HG03175 (cell line): Measurements from ENCODE around the gene TNNI2.
"Not testable (repeated sequence)": the region's sequence is repeated elsewhere in the genome, so short reads cannot be mapped to it uniquely, and the experiment has no call there.

Source experiments
- ATAC-seq: cut with Tn5 transposase; IDR thresholded peaks from one replicate; pipeline ENCODE4 v1.9.1; 2021; ENCODE audit warnings: mild to moderate bottlenecking, moderate library complexity; ENCODE audit not compliant: unreplicated experiment

The TNNI2 gene

DNA sequence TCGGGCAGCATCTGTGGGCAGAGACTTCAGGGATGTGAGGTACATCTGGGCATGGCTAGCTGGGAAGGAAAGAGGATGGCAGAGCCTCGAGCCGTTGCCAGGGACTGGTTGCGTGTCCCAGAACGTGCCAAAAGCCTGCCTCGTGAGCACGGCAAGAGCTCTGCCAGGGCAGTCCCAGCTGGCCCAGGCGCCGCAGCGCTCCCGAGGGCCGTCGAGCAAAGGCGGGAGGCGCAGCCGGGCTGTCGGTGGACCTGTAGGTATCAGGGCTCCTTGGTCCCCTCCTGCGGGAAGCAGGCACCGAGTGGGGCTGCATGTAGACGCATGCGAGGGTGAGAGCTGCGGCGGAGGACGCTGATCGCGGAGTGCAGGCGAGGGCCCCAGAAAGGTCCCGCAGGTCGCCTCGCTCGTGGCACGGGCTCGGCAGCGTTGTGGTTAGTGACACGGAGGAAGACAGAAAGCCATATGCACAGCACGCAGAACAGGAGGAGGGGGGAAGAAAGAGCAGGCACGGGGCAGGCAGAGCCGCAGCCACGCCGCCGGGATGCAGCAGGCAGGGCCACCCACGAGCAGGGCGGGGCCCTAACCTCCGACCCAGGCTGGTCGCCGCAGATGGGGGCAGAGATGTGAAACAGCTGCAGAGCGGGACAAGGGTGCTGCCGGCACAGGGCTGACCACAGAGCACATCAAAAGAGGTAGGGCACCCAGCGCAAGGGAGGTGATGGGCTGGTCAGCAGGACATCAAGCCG, 32.1 kb downstream of the TNNI2 start:
- no peak for ATAC-seq

DNA sequence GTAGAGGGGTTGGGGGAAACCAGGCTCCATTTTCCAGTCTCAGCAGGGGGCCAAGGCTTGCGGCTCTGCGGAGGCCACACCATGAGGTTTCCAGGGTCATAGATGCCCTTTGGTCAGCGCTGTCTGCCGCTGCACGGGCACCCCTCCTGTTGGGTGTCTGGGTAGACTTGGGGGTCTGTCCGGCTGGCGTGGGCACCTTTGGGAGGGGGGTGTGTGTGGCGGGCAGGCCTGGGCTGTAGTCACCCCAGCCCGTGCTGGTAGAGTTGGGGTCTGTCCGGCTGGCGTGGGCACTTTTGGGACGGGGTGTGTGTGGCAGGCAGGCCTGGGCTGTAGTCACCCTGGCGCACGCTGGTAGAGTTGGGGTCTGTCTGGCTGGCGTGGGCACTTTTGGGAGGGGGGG, 32.8 kb downstream of the TNNI2 start:
- ATAC-seq = no peak

DNA sequence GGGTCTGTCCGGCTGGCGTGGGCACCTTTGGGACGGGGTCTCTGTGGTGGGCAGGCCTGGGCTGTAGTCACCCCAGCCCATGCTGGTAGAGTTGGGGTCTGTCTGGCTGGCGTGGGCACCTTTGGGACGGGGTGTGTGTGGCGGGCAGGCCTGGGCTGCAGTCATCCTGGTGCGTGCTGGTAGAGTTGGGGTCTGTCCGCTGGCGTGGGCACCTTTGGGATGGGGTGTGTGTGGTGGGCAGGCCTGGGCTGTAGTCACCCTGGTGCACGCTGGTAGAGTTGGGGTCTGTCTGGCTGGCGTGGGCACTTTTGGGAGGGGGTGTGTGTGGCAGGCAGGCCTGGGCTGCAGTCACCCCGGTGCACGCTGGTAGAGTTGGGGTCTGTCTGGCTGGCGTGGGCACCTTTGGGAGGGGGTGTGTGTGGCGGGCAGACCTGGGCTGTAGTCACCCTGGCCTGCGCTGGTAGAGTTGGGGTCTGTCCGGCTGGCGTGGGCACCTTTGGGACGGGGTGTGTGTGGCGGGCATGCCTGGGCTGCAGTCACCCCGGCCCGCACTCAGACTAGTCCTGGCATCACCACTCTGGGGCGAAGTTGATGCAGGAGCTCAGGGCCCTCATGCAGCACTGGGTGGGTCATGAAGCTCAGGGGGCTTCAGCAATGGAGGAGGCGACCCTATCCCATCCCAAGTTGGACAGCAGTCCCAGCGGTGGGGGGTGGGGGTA, 33.6 kb downstream of the TNNI2 start:
- no peak for ATAC-seq

DNA sequence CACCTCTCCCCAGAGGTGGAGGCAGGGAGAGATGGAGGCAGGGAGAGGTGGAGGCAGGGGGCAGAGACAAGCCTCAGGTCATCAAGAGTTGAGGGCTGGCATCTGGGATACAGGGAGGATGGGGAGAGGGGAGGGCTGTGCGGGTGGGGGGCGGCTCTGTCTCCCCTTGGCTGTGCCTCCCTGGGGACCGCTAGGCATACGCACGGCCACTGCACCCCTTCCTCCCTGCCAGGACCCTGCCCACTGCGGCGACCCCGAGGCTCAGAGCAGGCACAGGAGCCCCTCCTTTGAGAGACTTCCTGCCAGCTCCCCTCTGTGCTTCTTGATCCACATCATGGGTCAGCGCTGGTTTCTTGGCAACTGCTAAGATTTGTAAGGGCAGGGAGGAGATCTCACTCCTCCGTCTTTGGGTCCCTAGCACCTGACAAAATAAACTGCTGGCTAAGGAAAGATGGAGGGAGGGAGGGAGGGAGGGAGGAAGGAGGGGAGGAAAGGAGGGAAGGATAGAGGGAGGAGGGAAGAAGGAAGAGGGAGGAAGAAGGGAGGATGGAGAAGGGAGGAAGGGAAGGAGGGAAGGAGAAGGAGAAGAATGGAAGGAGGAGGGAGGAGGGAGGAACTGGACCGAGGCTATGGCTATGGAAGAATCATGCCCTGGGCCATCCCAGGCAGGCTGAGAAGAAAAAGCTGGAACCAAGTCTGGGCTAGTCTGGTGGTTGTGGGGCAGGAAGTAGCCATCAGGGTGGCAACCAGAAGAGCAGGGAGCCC, 34.4 kb downstream of the TNNI2 start:
- no peak for ATAC-seq

DNA sequence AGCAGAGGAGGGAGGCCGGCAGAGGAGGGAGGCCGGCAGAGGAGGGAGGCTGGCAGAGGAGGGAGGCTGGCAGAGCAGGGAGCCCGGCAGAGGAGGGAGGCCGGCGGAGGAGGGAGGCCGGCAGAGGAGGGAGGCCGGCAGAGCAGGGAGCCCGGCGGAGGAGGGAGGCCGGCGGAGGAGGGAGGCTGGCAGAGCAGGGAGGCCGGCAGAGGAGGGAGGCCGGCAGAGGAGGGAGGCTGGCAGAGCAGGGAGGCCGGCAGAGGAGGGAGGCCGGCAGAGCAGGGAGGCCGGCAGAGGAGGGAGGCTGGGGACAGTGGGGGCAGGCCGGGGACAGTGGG, 35.0 kb downstream of the TNNI2 start:
- not testable (repeated sequence) for ATAC-seq

DNA sequence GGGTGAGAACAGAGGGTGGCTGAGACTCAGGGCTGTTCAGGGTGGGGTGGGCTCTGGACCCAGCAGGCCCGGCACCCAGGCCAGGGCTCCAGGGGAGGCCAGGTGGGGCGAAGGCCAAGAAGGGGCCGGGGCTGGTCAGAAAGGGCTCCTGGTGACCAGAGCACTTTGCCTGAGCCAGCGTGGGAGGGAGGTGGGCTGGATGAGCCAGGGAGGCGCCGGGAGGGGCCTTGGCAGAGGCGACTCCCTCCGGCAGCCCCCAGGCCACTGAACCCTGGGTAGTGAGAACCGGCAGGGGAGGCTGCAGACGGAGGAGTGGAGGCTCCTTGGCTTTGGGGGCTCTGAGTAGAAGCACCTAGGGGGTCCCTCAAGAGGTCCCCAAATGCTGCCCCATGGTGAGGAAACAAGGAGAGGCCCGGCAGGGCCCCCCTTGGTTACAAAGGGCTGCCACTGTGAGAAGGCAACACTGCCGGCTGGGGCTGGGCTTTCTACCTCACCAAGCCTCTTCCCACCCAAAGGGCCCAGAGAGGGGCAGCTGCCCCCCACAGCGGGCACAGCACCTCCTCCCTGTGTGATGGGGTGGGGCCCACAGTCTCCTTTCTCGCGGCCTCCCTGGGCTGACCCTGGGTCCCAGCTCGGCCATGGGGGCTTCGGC, 35.8 kb downstream of the TNNI2 start:
- not testable (repeated sequence) for ATAC-seq

DNA sequence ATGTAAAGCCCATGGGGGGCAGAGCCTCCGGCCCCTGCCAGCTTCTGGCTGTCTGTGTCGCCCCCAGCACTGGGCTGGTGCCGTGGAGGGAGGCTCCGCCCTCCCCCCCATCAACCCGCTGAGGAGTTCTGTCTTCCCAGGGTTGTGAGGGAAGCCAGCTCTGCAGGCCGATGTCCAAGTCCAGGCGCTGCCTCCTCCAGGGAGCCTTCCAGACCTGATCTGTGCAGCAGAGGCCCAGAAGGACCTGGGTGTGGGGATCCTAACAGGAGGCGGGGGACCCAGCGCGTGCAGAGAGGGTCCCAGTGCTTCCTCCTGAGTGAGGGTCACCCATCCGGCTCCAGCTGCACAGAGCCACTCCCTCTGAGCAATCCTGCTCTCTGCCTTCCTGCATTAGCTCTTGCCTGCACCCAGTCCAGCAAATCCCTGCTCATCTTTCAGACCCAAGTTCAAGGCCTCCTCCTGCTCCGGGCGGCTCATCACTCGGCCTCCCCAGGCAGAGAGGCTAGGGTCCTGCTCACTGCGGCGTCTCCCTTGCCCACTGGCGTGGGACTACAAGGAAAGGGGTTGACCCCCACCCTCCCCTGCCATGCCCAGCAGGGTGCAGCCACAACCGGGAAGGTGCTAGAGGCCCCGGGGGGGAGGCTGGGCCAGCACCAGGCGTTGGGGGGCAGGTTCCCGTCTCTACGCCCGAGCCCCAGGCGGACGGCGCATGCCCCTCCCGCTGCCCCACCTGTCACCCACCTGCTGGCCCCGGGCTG, 36.5 kb downstream of the TNNI2 start:
- no peak for ATAC-seq

DNA sequence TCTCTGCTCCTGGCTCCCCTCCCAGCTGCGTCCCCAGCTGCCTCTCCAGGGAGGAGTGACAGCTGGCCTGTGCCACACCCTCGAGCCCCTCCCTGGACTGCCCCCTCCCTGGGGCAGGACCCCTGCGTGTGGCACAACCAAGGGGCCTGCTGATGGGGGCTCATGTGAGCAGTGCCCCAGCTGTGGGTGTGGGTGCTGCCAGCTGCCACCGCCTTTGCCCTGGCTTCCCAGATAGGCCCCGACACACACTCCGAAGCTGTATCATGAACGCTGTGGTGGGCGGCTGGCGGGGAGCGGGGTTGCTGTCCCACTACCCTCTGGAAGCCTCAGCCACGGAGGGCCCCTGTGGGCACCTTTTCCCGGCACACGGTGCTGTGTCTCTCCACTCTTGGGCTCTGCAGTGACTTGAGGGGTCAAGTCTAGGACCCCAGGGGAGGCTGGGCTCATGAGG, 37.1 kb downstream of the TNNI2 start:
- ATAC-seq = not testable (repeated sequence)

DNA sequence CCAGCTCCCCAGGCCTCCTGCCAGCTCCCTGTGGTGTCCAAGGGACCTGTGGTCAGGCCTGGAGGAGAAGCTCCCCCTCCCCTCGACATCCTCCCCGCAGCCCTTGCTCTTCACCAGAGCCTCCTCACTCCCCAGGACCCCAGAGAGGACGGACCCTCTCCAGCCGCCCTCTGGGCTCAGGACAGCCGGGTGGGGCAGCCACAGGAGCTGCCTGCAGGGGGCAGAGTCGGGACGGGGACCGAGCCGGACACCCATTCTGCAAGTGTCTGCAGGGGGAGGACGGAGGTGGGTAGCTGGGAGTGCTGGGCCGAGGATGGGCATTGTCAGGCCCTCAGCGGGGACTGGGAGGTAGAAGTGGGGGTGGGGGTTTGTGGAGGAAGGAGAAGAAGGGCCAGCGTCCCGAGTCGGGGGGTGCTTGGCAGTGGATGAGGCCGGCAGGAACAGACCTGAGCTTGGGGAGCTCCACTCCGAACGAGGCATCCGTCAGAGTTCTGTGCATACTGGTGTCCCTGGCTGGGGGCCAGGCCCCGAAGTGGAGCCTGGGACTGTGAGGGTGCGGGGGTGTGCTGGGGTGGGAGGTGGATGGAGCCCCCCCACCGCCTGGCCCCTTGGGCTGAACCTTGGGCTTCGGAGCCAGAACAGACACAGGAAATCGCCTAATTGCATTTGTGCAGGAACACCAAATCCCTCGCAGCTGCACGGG, 37.7 kb downstream of the TNNI2 start:
- ATAC-seq = no peak

DNA sequence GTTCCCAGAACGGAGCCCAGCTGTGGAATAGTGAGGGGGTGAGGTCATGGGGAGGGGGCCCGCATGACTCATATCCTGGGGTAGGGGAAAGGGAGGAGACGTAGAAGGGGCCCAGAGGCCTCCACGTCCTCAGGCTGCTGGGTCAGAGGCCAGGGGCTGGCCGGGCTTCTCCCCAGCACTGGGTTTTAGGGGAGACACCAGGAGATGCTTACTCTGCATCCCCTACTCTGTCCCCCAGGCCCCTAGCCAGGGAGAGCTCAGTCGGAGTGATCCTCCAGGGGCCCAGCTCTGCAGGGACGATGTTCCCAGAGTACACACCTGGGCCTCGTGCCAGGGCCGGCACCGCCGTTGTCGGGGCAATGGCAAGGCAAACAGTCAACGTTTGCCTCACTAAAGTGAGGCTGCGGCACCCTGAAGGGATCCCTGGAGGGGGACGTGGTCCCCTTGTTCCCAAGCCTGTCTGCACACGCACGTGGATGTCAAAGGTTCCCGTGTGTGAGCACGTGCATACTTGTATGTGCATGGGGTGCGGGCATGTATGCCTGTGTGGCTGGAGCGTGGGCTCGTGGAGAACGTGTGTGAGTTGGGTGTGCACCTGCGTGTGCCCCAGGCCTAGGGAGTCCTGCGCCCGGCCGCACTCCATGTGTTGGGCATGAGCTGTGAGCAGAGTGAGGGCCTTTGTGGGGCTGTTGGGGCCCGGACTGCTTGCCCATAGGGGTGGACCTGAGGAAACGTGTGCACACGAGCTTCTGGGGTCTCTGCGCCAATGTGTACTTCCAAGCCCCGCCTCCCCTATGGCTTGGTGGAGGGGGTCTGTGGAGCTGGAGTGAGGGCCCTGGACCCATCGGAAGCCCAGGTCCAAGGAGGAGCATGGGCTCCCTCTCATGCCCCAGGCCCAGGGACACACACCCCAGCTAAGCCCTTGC, 38.7 kb downstream of the TNNI2 start:
- no peak for ATAC-seq

DNA sequence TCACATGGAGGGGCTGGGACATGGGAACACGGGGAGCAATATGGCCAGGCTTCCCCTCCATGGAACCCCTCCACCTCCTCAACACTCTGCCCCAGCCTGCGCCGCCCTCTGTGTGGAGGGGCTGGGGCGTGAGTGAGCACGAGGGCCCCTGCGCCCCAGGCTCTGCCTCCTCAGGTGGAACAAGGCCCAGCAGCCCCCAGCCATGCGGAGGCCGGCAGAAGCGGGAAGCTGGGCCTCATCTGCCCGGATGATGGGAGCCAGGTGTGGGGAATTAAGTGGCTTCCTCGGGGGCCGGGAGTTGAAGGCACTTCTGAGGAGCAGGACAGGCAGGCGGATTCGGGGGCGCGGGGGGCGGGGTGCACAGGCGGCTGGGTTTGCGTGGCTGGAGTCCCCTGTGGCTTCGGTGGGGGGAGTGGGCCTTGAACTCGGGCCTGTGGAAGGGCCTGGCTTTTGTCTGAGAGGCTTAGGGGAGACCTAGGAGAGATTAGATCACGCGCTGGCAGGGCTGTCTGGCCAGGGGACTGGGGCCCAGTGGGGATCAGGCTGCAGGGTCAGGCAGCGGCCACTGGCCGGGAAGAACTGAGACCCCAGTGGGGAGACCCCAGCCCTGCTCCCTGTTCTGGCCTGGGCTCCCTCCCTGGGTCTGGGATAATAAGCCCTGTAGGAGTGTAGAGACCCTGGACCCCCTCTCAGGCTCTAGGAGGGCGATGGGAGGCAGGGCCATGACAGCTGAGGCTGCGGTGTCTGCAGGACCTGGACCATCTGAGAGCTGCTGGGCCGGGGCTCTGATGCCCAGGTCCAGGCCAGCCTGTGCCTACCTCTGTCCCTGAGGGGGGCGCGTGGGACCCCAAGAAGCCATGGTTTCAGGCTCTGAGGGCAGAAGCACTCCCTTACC, 39.6 kb downstream of the TNNI2 start:
- ATAC-seq = no peak

DNA sequence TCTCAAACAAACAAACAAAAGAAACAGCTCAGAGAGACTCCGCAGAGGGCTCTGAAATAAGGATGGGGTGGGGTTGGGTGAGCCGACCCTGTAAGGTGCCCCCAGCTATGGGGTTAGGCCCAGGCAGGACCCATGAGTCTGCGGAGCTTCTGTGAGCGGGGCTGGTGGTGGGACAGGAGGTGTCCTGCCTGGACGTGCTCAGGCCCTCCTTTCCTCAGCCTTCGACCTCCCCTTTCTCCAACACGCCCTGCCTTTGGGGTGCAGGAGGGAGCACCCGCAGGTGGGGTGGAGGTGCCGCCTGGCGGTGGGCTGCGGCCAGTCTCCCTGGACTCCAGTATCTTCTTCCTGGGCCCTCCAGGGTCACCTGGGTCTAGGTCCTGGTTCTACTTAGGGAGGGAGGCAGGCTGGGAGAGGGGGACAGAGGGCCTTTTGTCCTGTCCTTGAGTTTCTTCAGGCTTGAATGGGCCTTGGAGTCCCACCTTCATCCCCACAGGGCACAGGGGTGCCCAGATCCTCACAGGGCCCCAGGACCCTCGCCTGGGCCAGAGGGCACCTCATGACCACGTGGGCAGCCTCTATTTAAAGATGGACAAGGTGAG, 40.7 kb downstream of the TNNI2 start:
- ATAC-seq = no peak

DNA sequence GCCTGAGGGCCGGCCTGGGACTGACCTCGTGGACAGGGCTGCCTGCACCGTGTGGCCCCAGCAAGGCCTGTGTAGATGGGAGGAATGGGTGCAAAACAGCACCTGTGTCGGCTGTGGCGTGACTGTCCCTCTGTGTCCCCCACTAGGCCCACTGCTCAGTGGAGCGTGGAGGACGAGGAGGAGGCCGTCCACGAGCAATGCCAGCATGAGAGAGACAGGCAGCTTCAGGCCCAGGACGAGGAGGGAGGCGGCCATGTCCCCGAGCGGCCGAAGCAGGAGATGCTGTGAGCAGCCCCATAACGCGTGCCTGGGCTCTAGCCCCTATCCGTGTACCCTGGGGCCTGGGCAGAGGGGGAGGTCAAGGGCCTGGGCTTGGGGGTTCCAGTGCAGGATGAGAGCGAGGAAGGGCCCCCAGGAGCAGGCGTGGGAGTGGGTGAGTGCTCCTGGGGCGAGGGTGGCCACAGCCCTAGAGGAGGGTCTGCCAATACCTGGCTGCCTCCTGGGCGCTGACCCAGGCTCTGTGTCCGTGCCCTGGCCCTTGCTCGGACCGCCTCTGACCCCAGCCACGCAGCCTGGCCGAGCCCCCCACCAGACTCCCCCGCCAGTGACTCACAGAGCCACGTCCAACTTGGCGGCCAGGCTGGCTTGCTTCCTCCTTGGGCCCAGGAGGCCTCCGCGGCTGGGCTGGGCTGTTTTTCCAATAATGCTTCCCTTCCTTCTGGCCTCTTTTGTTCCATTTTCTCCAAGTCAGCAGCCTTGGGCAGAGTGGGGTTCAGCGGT, 41.4 kb downstream of the TNNI2 start:
- ATAC-seq = no peak

DNA sequence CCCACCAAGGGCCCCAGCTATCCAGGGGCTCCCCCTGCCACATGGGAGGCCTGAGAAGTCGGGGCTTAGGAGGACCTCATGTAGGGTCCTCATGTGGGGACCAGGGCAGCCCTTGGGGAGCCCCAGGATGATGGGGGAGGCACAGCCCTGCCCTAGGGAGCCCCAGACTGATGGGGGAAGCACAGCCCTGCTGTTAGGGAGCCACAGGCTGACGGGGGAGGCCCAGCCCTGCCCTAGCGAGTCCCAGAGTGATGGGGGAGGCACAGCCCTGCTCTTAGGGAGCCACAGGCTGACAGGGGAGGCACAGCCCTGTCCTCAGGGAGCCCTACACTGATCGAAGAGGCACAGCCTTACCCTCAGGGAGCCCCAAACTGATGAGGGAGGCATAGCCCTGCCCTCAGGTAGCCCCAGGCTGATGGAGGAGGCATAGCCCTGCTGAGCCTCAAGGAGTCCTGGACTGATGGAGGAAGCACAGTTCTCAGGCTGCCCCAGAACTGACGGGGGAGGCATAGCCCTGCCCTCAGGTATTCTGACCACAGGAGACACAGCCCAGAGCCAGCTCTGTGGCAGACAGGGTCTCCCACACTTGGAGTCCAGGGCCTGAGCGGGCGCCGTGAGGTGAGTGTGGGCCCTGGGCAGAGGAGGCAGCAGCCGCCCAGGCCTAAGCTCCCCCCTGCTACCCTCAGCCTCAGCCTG, 42.1 kb downstream of the TNNI2 start:
- ATAC-seq = no peak

DNA sequence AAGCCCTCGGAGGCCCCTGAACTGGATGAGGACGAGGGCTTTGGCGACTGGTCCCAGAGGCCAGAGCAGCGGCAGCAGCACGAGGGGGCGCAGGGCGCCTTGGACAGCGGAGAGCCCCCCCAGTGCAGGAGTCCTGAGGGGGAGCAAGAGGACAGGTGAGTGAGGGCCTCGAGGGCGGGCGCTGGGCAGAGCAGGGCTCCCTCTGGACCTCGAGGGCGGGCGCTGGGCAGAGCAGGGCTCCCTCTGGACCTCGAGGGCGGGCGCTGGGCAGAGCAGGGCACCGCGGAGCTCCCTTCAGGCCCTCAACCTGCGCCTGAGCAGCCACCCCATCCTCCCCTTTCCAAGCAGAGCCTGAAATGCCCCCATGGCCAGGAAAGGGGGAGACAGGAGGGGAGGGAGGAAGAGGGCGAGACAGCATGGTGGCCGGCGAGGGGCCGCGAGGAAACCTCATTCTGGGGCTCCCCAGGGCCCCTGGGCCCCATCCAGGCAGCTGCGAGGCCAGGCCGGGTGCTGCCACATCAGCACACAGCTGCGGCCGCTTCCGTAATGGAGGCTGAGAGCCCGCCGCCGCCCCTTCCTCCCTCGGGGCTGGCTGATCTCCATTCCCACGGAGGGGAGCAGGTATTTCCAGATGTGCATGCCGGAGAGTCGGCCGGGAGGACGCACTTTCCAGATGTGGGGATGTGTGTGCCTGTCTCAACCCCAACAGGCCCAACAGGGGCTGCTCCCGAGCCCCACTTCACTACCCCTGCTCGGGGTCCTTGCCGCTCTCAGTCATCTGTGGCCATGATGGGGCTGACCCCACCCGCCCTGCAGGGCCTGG, 42.9 kb downstream of the TNNI2 start:
- peak; percentile 26 for ATAC-seq
